Fibroblast of mammary gland (primary cell): Measurements from ENCODE around the gene FAM131C.
"Not testable (repeated sequence)": the region's sequence is repeated elsewhere in the genome, so short reads cannot be mapped to it uniquely, and the experiment has no call there.

Experiments
- DNase-seq: peaks from one replicate; pipeline ENCODE4 v3.0.0-alpha.2; 2010; ENCODE audit warnings: low read depth
- H3K4me3 ChIP-seq: 2 replicates; pipeline ENCODE4 v1.5.1; 2011; ENCODE audit warnings: low read depth, mild to moderate bottlenecking, low read length, moderate library complexity; ENCODE audit not compliant: control insufficient read depth
- TF ChIP-seq, protein P1 (sequence below): conservative IDR thresholded peaks from 2 replicates; pipeline ENCODE4 v1.5.1; 2011; ENCODE audit warnings: low read depth, low read length, inconsistent platforms; ENCODE audit not compliant: control insufficient read depth, insufficient read depth

Gene FAM131C

DNA sequence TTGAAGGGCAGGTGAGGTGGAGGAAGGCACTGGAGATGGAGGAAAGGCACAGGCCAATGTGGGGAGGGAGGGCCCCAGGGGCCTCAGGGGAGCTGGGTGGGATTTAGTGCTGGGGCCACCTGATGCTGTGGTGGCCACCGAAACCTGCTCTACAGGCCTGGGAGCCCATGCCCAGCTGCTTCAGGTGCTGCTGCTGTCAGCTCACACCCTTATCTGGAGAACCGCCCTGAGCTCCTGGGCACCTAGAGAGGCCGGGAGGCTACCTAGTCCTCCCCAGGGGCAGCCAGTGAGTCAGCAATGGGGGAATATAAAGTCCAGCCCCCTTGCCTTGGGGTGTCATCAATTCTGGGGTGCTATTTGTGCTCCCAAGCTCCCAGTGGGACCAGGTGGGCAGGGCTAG lies 12.2 kb downstream of the FAM131C start:
- TF ChIP-seq, protein P1, sequence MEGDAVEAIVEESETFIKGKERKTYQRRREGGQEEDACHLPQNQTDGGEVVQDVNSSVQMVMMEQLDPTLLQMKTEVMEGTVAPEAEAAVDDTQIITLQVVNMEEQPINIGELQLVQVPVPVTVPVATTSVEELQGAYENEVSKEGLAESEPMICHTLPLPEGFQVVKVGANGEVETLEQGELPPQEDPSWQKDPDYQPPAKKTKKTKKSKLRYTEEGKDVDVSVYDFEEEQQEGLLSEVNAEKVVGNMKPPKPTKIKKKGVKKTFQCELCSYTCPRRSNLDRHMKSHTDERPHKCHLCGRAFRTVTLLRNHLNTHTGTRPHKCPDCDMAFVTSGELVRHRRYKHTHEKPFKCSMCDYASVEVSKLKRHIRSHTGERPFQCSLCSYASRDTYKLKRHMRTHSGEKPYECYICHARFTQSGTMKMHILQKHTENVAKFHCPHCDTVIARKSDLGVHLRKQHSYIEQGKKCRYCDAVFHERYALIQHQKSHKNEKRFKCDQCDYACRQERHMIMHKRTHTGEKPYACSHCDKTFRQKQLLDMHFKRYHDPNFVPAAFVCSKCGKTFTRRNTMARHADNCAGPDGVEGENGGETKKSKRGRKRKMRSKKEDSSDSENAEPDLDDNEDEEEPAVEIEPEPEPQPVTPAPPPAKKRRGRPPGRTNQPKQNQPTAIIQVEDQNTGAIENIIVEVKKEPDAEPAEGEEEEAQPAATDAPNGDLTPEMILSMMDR: no peak
- H3K4me3 ChIP-seq: no peak overlapping the region
- no peak for DNase-seq

DNA sequence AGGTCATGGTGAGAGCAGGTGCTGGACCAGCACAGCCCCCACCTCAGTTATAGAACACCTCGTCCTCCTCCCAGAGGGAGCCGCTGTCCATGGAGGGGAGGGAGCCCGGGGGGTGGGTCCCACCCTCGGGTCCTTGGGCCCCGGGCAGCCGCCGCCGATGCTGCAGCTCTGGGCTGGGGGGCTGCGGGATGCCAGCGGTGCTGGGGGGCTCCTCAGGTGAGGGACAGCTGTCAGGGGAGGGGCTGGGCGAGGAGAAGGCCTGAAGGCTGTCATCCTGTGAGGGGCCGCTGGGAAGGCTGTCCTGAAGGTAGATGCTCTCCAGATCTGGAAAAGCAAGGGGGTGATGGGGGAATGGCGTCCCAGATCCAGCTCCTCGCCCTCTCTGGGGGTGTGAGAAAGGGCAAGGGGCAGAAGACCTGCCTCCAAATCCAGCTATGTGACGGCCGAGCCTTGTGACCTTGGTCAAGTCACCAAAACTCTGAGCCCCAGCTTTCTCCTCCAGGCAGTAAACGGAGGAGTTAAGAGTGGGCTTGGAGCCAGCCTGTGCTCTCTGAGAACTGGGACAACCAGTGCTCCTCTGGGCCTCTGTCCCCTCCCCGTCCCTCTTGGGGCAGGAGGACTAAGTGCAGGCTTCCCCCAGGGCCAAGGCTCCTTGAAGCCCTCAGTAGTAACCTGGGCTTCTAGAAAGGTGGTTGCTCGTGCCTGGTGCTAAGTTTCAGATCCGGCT lies 14.9 kb downstream of the FAM131C start:
- not testable (repeated sequence) for DNase-seq, H3K4me3 ChIP-seq

DNA sequence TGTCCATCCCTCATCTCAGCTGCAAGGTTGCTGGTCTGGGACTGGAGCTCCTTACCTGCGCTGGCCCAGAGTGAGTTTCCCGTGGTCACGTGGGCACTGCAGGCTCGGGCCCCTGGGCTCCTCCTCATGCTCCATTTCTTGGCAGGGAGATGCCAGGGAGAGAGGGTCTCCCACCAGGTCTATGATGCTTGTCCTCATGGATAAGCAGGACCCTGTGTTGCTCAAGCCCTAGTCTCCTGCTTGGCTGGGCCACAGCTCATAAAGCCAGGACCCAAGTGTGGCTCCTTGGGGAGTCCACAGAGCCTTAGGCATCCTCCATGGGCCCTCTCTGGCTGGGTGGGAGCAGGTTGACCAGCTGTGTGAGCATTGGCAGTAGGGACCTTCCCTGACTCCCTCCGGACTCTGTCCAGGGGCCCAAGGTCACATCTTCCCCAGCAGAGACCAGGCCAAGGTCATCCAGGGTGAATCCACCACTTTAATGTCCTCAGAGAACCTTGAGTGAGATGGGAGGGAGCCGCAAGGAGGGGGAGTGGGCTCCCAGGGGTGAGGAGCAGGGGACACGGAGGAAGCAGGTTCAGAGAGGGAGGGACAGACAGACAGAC lies 16.0 kb downstream of the FAM131C start:
- not testable (repeated sequence) for DNase-seq, H3K4me3 ChIP-seq

DNA sequence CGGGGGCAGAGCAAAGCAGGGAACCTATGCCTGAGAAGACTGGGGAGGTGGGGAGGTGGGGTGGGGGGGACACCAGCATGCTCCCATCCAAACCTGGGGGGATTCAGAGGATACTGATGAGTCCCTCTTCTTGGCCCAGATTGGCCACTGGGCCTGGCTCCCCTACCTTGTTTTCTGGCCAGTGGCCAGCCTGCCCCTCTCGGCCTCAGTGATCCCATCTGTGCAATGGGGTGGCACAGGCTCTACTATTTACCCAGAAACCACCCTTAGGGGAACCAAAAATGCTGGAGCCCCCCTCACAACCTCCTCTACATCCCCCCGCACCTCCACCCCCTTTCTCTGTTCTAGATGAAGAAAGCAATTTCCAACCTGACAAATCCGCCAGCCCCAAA lies 16.9 kb downstream of the FAM131C start:
- H3K4me3 ChIP-seq, DNase-seq: not testable (repeated sequence)

DNA sequence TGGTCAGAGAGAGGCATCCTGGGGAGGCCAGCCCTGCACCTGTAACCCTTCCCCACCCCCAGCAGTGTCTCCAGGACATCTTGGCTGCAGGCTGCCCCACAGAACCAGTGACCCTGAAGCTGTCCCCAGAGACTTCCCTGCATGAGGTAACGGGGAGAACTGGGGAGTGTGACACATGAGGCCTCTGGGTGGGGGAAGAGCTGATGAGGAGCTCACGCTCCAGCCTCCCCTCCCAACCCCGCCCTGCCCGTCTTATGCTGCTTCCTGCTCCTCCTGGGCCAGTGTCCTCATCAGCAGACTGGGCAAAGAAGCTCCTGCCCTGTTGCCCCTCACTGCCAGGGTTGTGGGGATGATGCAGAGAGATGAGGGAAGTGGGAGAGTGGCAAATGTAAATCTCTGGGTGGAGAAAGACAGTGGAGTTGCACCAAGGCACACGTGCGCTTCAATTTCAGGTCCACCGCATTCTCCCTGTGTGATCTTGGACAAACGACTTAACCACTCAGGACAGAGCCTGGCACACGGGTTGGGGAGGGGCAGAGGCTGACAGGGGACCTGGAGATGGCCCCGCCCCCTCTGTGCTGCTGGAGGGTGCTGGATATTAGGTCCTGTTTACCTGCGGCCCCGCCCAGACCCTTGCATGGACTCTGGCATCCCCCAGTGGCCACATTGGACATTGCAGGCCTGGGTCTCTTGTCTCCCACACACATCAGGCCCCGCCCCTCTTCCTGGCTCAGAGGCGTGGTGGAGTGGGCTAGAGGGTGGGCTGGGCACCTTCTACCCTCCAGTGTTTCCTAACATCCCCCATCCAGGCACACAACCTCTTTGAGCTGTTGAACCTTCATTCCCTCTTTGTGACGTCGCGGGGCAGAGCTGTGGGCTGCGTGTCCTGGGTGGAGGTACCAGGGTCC lies 17.6 kb downstream of the FAM131C start:
- DNase-seq: peak; percentile 67
- no peak overlapping the region for H3K4me3 ChIP-seq
- TF ChIP-seq, protein P1: peak; percentile 92

DNA sequence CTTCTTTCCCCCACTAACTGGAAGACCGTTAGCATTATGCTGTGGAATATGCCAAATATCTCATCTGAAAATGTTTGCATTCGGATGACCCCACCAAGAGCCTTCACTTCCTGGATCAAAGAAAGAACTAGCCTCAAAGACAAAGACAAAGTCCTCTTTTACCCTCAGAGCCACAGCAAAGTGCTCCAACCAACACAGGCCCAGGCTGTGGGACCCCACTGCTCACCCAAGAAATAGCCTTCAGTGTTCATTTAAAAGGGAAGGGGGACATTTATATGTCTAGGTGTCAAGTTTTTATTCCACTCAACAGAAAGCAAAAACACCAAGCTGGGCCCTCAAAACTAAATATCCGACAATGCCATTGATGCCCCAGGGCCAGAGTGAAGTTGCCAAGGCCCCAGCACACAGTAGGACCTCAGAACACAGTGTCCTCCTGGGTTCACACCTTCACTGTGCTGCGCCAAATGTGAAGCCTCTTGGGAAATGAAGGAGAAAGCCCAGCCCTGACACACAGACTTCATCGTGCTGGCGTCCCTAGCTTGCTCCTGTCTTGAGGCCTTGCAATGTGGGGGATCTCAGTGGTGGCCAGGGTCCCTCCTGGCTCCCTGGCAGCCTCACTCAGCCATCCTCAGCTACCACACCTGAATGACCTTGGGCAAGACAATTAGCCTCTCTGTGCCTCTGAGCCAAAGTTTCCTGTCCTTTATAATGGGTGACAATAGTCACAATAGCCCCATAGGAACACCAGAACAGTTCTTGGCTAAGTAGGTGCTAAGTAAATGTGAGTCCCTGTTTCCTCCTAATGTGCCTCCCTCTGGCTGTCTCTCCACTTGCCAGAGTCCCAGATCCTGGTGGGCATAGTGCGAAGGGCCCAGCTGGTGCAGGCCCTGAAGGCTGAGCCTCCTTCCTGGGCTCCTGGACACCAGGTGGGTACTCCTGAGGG lies 18.6 kb downstream of the FAM131C start:
- TF ChIP-seq, protein P1: no peak
- no peak overlapping the region for H3K4me3 ChIP-seq
- DNase-seq: no peak

DNA sequence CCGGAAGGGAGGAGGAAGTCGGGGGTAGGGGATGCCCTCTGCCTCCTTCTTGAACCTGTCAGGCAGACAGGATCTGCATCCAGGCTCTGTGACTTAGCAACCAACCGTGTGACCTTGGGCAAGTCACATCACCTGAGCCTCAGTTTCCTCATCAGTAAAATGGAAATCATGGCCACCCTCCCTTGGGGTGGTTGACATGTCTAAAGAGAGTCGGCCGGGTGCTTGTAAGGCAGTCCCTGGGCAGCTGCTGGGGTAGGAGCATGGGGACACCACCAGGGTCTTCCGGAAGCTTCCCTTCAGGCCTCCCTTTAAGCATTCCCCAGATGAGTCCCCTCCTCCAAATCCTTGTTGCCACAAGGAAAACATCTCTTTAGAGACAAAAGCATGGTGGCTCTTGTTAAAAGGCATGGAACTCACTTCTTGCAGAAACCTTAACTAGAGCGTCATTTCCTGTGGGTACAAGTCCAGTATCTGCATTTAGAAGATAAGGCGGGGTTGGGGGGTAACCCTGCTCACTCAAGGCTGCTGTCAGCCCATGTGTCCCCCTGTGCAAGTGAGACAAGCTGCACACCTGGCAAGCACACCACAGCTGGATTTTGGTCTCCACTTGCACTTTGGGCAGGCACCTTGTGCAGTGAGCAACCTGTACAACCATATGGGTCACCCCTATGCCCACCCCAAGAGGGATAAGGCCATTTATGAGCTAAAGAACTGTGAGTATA lies 19.5 kb downstream of the FAM131C start:
- TF ChIP-seq, protein P1: no peak
- no peak for DNase-seq
- no peak overlapping the region for H3K4me3 ChIP-seq

DNA sequence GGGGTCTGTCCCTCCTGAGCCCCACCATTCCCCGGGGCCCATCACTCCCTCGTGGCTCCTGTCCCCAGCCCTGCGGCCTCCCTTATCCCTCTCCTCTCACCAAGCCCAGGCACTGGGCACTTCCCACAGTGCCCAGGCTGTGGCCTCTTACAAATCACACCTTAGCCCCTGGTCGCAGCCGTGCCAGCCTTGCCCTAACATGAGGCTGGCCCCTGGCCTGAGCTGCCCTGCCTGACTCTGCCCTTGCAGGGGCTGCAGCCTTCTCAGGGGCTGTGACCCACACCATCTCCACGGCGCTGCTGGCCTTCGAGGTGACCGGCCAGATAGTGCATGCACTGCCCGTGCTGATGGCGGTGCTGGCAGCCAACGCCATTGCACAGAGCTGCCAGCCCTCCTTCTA lies 21.5 kb downstream of the FAM131C start:
- not testable (repeated sequence) for DNase-seq, H3K4me3 ChIP-seq
